ENCODE measurements around the gene MAP3K19. TPM values are rescaled to one million over a fixed set of nuclear protein-coding genes. Genes with fewer than 3 reads are reported as not detected.

The MAP3K19 gene
- total and polyA plus RNA-seq, 5 donors from 2014 or later, result not detected

DNA sequence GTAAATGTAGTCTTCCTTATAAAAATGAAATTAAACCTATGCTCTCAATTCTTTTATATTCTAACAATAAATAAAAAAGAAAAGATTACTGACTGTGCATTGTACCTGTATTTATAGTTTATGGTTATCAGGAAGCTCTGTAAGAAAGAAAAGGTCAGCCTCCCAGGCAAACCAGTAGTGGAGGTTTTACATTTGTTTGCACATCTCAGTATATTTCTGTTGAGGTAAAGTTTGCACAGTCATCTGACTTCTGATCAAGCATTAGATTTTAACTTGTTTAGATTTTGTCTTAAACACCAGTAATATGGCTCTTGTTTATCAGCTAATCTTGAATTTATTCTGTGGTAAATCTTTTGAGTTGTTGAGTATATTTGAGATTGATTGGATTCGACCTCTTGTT is 91.5 kb downstream of the MAP3K19 start:
- H3K36me3 Mint-ChIP-seq, result peaks cover 32% of the 10 kb centered on the region
- no peaks in the 10 kb centered on the region for H3K27me3 Mint-ChIP-seq
- H3K4me3 Mint-ChIP-seq, result no peak overlapping the region
- Histone ChIP-seq H3K27ac (ENCODE audit: insufficient read depth, low read length, poor library complexity, severe bottlenecking) (no peak overlapping the region), H3K4me3 (ENCODE audit: low read depth, low read length) (no peak overlapping the region), H3K9me3 (ENCODE audit: control insufficient read depth in 2 of 2, low read length in 2 of 2) (no peaks in the 10 kb centered on the region), H3K27me3 (ENCODE audit: control insufficient read depth, insufficient read depth, low read length) (no peaks in the 10 kb centered on the region), H3K4me1 (ENCODE audit: control insufficient read depth, insufficient read depth, low read length, poor library complexity, severe bottlenecking) (no peaks in the 10 kb centered on the region), H3K36me3 (ENCODE audit: control insufficient read depth, insufficient read depth, low read length) (peaks cover 69% of the 10 kb centered on the region)
- no peak overlapping the region for H3K27ac Mint-ChIP-seq
- no peak for DNase-seq
- H3K9me3 Mint-ChIP-seq, result no peaks in the 10 kb centered on the region
- ATAC-seq (ENCODE audit: low read depth in 2 of 2), result no peak
- H3K4me1 Mint-ChIP-seq, result peaks cover 0 to 38% (median 8%) of the 10 kb centered on the region in 4 donors

DNA sequence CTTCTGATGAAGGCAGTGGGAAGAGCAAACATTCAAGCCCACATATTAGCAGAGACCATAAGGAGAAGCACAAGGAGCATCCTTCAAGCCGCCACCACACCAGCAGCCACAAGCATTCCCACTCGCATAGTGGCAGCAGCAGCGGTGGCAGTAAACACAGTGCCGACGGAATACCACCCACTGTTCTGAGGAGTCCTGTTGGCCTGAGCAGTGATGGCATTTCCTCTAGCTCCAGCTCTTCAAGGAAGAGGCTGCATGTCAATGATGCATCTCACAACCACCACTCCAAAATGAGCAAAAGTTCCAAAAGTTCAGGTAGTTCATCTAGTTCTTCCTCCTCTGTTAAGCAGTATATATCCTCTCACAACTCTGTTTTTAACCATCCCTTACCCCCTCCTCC is 93.2 kb downstream of the MAP3K19 start:
- Mint-ChIP-seq H3K27me3 (no peaks in the 10 kb centered on the region), H3K36me3 (peaks cover 40% of the 10 kb centered on the region), H3K4me1 (peaks cover 5 to 52% (median 13%) of the 10 kb centered on the region in 4 donors), H3K9me3 (no peaks in the 10 kb centered on the region), H3K27ac (no peak overlapping the region), H3K4me3 (no peak overlapping the region)
- ATAC-seq (ENCODE audit: low read depth in 2 of 2), result no peak
- H3K27me3 ChIP-seq (ENCODE audit: control insufficient read depth, insufficient read depth, low read length), result no peaks in the 10 kb centered on the region
- no peak overlapping the region for H3K27ac ChIP-seq (ENCODE audit: insufficient read depth, low read length, poor library complexity, severe bottlenecking)
- peaks cover 80% of the 10 kb centered on the region for H3K36me3 ChIP-seq (ENCODE audit: control insufficient read depth, insufficient read depth, low read length)
- no peak for DNase-seq
- H3K4me3 ChIP-seq (ENCODE audit: low read depth, low read length), result no peak overlapping the region
- no peaks in the 10 kb centered on the region for H3K9me3 ChIP-seq (ENCODE audit: control insufficient read depth in 2 of 2, low read length in 2 of 2)
- H3K4me1 ChIP-seq (ENCODE audit: control insufficient read depth, insufficient read depth, low read length, poor library complexity, severe bottlenecking), result peaks cover 6% of the 10 kb centered on the region

DNA sequence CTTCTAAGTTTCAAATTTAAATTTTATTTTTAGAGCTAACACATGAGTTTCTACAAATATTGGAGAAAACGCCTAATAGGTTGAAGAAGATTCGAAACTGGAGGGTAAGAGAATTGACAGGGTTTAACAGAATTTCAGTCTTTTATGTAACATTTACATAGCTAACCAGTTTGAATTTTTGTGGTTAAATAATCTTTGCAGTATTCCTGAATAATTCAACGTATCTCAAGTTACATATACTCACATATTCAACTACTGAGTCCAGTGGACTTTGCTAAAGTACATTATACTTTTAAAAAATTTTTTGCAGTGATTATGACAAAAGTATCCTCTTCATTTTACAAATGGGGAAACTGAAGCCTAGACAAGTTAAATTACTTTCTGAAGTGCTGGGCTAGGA is 94.6 kb downstream of the MAP3K19 start:
- ATAC-seq (ENCODE audit: low read depth in 2 of 2), result no peak
- Histone ChIP-seq H3K27me3 (ENCODE audit: control insufficient read depth, insufficient read depth, low read length) (no peaks in the 10 kb centered on the region), H3K27ac (ENCODE audit: insufficient read depth, low read length, poor library complexity, severe bottlenecking) (no peak overlapping the region), H3K9me3 (ENCODE audit: control insufficient read depth in 2 of 2, low read length in 2 of 2) (no peaks in the 10 kb centered on the region), H3K36me3 (ENCODE audit: control insufficient read depth, insufficient read depth, low read length) (peaks cover 87% of the 10 kb centered on the region), H3K4me3 (ENCODE audit: low read depth, low read length) (no peak overlapping the region), H3K4me1 (ENCODE audit: control insufficient read depth, insufficient read depth, low read length, poor library complexity, severe bottlenecking) (peaks cover 8% of the 10 kb centered on the region)
- Mint-ChIP-seq H3K4me3 (no peak overlapping the region), H3K36me3 (peaks cover 36% of the 10 kb centered on the region), H3K27ac (no peak overlapping the region), H3K9me3 (no peaks in the 10 kb centered on the region), H3K27me3 (no peaks in the 10 kb centered on the region), H3K4me1 (peaks cover 5 to 49% (median 19%) of the 10 kb centered on the region in 4 donors)
- DNase-seq, result no peak

DNA sequence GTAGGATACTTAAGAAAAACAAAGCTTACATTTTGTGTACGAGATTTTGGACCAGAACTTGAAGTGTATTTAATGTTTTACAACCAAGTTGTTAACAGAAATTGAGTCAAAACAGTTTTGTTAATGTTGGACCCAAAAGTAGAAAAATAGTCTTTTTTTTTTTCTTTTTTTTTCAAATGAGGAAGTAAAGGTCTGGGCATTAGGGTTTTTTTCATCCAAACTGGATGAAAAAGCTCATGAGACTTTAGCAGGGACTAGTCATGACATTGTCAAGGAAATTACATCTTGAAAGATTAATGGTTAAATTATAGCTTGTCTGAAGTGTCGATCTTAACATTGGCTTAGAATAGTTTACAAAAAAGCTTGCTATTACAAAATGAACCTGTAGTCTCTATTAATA is 96.4 kb downstream of the MAP3K19 start:
- no peaks in the 10 kb centered on the region for H3K27me3 ChIP-seq (ENCODE audit: control insufficient read depth, insufficient read depth, low read length)
- Mint-ChIP-seq H3K27ac (no peak overlapping the region), H3K4me1 (peaks cover 5 to 39% (median 19%) of the 10 kb centered on the region in 4 donors), H3K4me3 (no peak overlapping the region), H3K36me3 (peaks cover 36% of the 10 kb centered on the region), H3K27me3 (no peaks in the 10 kb centered on the region), H3K9me3 (no peaks in the 10 kb centered on the region)
- ATAC-seq (ENCODE audit: low read depth in 2 of 2), result no peak
- peaks cover 8% of the 10 kb centered on the region for H3K4me1 ChIP-seq (ENCODE audit: control insufficient read depth, insufficient read depth, low read length, poor library complexity, severe bottlenecking)
- no peaks in the 10 kb centered on the region for H3K9me3 ChIP-seq (ENCODE audit: control insufficient read depth in 2 of 2, low read length in 2 of 2)
- no peak overlapping the region for H3K4me3 ChIP-seq (ENCODE audit: low read depth, low read length)
- DNase-seq, result no peak
- no peak overlapping the region for H3K27ac ChIP-seq (ENCODE audit: insufficient read depth, low read length, poor library complexity, severe bottlenecking)
- H3K36me3 ChIP-seq (ENCODE audit: control insufficient read depth, insufficient read depth, low read length), result peaks cover 85% of the 10 kb centered on the region

DNA sequence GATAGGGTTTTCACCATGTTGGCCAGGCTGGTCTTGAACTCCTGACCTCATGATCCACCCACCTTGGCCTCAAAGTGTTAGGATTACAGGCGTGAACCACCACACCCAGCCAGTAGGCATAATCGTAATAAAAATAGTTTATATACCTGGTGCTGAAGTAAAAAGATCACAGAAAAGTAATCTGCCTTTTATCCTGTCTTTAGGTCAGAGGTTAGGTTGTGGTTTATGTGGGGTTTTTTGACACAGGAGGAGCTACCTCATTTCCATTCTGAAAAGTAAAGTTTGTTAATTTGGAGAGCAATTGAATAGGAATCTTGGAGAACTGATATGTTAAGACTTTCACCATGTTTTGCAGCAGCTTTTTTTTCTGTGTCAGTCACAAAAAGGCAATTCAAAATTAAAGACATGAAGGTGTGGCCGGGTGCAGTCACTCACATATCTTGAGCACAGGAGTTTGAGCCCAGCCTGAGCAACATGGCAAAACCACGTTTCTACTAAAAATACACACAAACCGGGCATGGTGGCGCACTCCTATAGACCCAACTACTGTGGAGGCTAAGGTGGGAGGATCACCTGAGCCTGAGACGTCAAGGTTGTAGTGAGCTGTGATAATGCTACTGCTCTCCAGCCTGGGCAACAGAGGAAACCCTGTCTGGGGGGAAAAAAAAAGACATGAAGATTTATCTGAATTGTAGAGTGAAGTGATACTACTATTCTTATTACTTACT is 97.1 kb downstream of the MAP3K19 start:
- H3K27me3 ChIP-seq (ENCODE audit: control insufficient read depth, insufficient read depth, low read length), result no peaks in the 10 kb centered on the region
- Mint-ChIP-seq H3K27me3 (no peaks in the 10 kb centered on the region), H3K4me3 (peak overlapping the region in 1 of 4 donors; percentile 27), H3K27ac (peak overlapping the region in 2 of 3 donors; percentile 60 to 71), H3K36me3 (peaks cover 44% of the 10 kb centered on the region), H3K9me3 (no peaks in the 10 kb centered on the region), H3K4me1 (peaks cover 5 to 43% (median 23%) of the 10 kb centered on the region in 4 donors)
- no peak overlapping the region for H3K4me3 ChIP-seq (ENCODE audit: low read depth, low read length)
- no peak overlapping the region for H3K27ac ChIP-seq (ENCODE audit: insufficient read depth, low read length, poor library complexity, severe bottlenecking)
- H3K36me3 ChIP-seq (ENCODE audit: control insufficient read depth, insufficient read depth, low read length), result peaks cover 85% of the 10 kb centered on the region
- ATAC-seq (ENCODE audit: low read depth in 2 of 2) (no peak), DNase-seq (no peak)
- peaks cover 8% of the 10 kb centered on the region for H3K4me1 ChIP-seq (ENCODE audit: control insufficient read depth, insufficient read depth, low read length, poor library complexity, severe bottlenecking)
- H3K9me3 ChIP-seq (ENCODE audit: control insufficient read depth in 2 of 2, low read length in 2 of 2), result no peaks in the 10 kb centered on the region

DNA sequence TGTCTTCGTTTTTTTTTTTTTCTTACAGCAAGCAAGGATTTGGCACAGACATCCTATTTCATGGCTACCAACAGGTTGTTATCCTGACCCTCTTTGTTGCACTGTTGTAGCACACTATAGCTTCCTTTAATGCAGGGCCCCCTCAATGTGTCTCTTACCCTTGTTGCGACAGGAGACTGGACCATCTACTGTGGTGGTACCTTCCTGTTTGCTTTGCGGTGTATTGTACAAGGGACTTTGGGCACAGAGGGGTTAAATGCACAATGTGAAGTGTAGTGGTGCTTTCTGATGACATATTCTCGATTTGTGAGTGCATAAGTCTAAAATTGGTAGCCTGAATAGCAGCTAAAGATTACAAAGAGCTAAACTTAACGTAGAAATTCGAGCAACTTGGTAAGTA is 101.2 kb downstream of the MAP3K19 start:
- ATAC-seq (ENCODE audit: low read depth in 2 of 2) (no peak), DNase-seq (no peak)
- peaks cover 8% of the 10 kb centered on the region for H3K4me1 ChIP-seq (ENCODE audit: control insufficient read depth, insufficient read depth, low read length, poor library complexity, severe bottlenecking)
- H3K36me3 Mint-ChIP-seq, result peaks cover 28% of the 10 kb centered on the region
- H3K27ac ChIP-seq (ENCODE audit: insufficient read depth, low read length, poor library complexity, severe bottlenecking), result no peak overlapping the region
- H3K27ac Mint-ChIP-seq, result peak overlapping the region in 2 of 3 donors; percentile 33 to 34
- H3K9me3 ChIP-seq (ENCODE audit: control insufficient read depth in 2 of 2, low read length in 2 of 2), result no peaks in the 10 kb centered on the region
- no peaks in the 10 kb centered on the region for H3K27me3 Mint-ChIP-seq
- no peak overlapping the region for H3K4me3 ChIP-seq (ENCODE audit: low read depth, low read length)
- peaks cover 62% of the 10 kb centered on the region for H3K36me3 ChIP-seq (ENCODE audit: control insufficient read depth, insufficient read depth, low read length)
- H3K4me3 Mint-ChIP-seq, result no peak overlapping the region
- H3K4me1 Mint-ChIP-seq, result peaks cover 8 to 41% (median 23%) of the 10 kb centered on the region in 4 donors
- H3K9me3 Mint-ChIP-seq, result no peaks in the 10 kb centered on the region
- H3K27me3 ChIP-seq (ENCODE audit: control insufficient read depth, insufficient read depth, low read length), result no peaks in the 10 kb centered on the region

DNA sequence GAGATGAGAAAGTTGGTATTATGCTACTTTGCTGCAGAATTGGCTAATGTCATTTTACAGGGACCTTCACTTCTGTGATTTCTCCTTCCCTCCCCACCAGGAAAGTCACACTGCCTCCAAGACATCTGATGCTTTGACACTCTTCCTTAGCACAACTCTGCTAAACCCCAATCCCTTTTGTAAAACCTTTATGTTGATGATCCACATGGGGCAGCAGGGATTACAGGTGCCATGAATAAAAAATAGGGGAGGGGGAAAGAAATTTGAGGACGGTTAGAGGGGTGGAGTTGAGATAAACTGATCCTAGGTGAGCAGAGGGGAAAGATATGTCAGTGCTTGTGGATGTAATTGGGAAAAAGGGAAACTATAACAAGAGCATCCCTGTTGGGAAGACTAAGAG is 102.3 kb downstream of the MAP3K19 start:
- Histone ChIP-seq H3K27ac (ENCODE audit: insufficient read depth, low read length, poor library complexity, severe bottlenecking) (no peak overlapping the region), H3K4me1 (ENCODE audit: control insufficient read depth, insufficient read depth, low read length, poor library complexity, severe bottlenecking) (peaks cover 6% of the 10 kb centered on the region), H3K36me3 (ENCODE audit: control insufficient read depth, insufficient read depth, low read length) (peaks cover 63% of the 10 kb centered on the region), H3K27me3 (ENCODE audit: control insufficient read depth, insufficient read depth, low read length) (no peaks in the 10 kb centered on the region), H3K9me3 (ENCODE audit: control insufficient read depth in 2 of 2, low read length in 2 of 2) (no peaks in the 10 kb centered on the region), H3K4me3 (ENCODE audit: low read depth, low read length) (no peak overlapping the region)
- ATAC-seq (ENCODE audit: low read depth in 2 of 2), result no peak
- Mint-ChIP-seq H3K4me3 (no peak overlapping the region), H3K9me3 (no peaks in the 10 kb centered on the region), H3K27ac (peak overlapping the region in 2 of 3 donors; percentile 7 to 33), H3K4me1 (peaks cover 8 to 35% (median 22%) of the 10 kb centered on the region in 4 donors), H3K27me3 (no peaks in the 10 kb centered on the region), H3K36me3 (peaks cover 28% of the 10 kb centered on the region)
- no peak for DNase-seq

DNA sequence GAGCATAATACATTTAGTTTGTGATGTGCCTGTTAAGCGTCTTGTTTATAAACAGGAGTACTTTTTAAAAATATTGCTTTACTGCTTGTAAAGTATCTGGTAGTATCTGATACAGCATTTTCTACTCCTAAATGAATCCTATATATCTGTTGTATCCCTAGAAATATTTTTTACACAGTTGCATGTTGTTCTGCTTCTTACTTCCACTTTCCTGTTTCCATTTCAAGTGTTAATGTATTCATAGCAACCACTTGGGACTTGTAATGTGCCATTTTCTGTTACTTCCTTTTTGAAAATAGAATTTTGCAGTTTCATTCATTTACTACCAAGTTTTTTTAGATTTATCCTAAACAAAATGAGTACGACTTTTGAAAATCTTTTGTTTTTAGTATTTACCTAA is 103.7 kb downstream of the MAP3K19 start:
- Histone ChIP-seq H3K4me1 (ENCODE audit: control insufficient read depth, insufficient read depth, low read length, poor library complexity, severe bottlenecking) (peaks cover under 1% of the 10 kb centered on the region), H3K9me3 (ENCODE audit: control insufficient read depth in 2 of 2, low read length in 2 of 2) (no peaks in the 10 kb centered on the region), H3K27ac (ENCODE audit: insufficient read depth, low read length, poor library complexity, severe bottlenecking) (no peak overlapping the region), H3K27me3 (ENCODE audit: control insufficient read depth, insufficient read depth, low read length) (no peaks in the 10 kb centered on the region), H3K4me3 (ENCODE audit: low read depth, low read length) (no peak overlapping the region), H3K36me3 (ENCODE audit: control insufficient read depth, insufficient read depth, low read length) (peaks cover 68% of the 10 kb centered on the region)
- Mint-ChIP-seq H3K27me3 (no peaks in the 10 kb centered on the region), H3K4me1 (peaks cover 6 to 22% (median 18%) of the 10 kb centered on the region in 4 donors), H3K9me3 (no peaks in the 10 kb centered on the region), H3K27ac (peak overlapping the region in 1 of 3 donors; percentile 52), H3K4me3 (no peak overlapping the region), H3K36me3 (peaks cover 33% of the 10 kb centered on the region)
- ATAC-seq (ENCODE audit: low read depth in 2 of 2) (no peak), DNase-seq (no peak)
